Testis (tissue), 3 donors: Measurements from ENCODE around the gene FAM131A. TPM values are rescaled to one million over a fixed set of nuclear protein-coding genes. Genes with fewer than 3 reads are reported as not detected.

Source experiments
- DNase-seq: peaks from one replicate; pipeline ENCODE4 v3.0.0-alpha.2; 2019
- H3K27ac ChIP-seq, 2 donors: fragments of 200-600 bp; sonication (generic); one replicate each; pipeline ENCODE4 v1.5.1; 2019
- H3K27me3 ChIP-seq: fragments of 200-600 bp; sonication (generic); one replicate; pipeline ENCODE4 v1.5.1; 2019
- H3K36me3 ChIP-seq: fragments of 200-600 bp; sonication (generic); one replicate; pipeline ENCODE4 v1.5.1; 2017; ENCODE audit warnings: low read depth; ENCODE audit errors: missing control alignments
- H3K4me1 ChIP-seq: fragments of 200-600 bp; sonication (generic); one replicate; pipeline ENCODE4 v1.5.1; 2019
- H3K4me3 ChIP-seq, 2 donors: fragments of 200-600 bp; sonication (generic); one replicate each; pipeline ENCODE4 v1.5.1; 2017 to 2019
- H3K9me3 ChIP-seq: fragments of 200-600 bp; sonication (generic); one replicate; pipeline ENCODE4 v1.5.1; 2017
- CTCF ChIP-seq, 3 experiments: fragments of 450-650 bp in 2 of 3; fragments of 200-600 bp in 1 of 3; sonication (generic) in 1 of 3; IDR thresholded peaks; one replicate each; pipeline ENCODE4 v1.5.1; 2016 to 2019; ENCODE audit warnings: antibody characterized with exemption in 3 of 3, mild to moderate bottlenecking in 2 of 3, moderate library complexity in 1 of 3
- POLR2A ChIP-seq: fragments of 450-650 bp; IDR thresholded peaks from one replicate; pipeline ENCODE4 v1.6.1; 2017; ENCODE audit warnings: antibody characterized with exemption, mild to moderate bottlenecking, moderate library complexity
- WGBS, 2 donors: methylation state at CpG; one replicate each; pipeline ENCODE4 v1.1.5; 2018; 5-methylcytosine and 5-hydroxymethylcytosine counted together
- intact Hi-C: fragments of 100-400 bp; cut with DNase I; formaldehyde crosslinking; loops from one replicate; pipeline ENCODE4 v1.15.1; 2023; ENCODE audit warnings: low total_unique reads
- polyA plus RNA-seq: library from polyadenylated mRNA; stranded (reverse); fragments of 350-450 nt; fragmentation: Illumina TruSeq; extraction: RNeasy Lipid Tissue Mini Kit (QIAGEN cat#74804); gene quantifications from one replicate; pipeline ENCODE4 v1.2.3, GENCODE V29; 2014; ENCODE audit warnings: low read depth, low replicate concordance; ENCODE audit not compliant: insufficient read depth
- total RNA-seq, 2 donors: library from RNA; depleted of rRNA; stranded (reverse); fragments of >200 nt; gene quantifications; one replicate each; pipeline ENCODE4 v1.2.3, GENCODE V29; 2016

FAM131A gene
- total and polyA plus RNA-seq, 3 donors from 2014 or later: 28.1 to 77.2 (median 75.9) TPM

- Histone ChIP-seq H3K27me3 (no peaks in the 10 kb centered on the region), H3K36me3 (no peaks in the 10 kb centered on the region), H3K27ac (peak overlapping the region; percentile 94 to 98), H3K4me1 (peaks cover 35% of the 10 kb centered on the region), H3K4me3 (peak overlapping the region; percentile 82 to 85), H3K9me3 (no peaks in the 10 kb centered on the region)
- TF ChIP-seq CTCF (IDR thresholded peaks at IDR 0.05): no peak
- TF ChIP-seq POLR2A: no peak
- intact Hi-C loops: loop anchor here (10.0 kb wide), 1 partner anchor 50 kb away; the partner anchor contains the start of genes CLCN2 and POLR2H
- peak; percentile 81 for DNase-seq
- WGBS, 2 donors: 0% methylated on average over 66 of the region's 89 CpGs; no CpG with 5 or more reads in 1 of the 2 donors
These were observed 22.5 kb upstream of the FAM131A start for GRCh38 chr3:184314700-184315542.

- intact Hi-C loops: loop anchor here (10.0 kb wide), 1 partner anchor 49 kb away; the partner anchor contains the start of genes CLCN2 and POLR2H
- no peaks in the 10 kb centered on the region for H3K9me3 ChIP-seq
- peaks cover 41% of the 10 kb centered on the region for H3K4me1 ChIP-seq
- no peak for DNase-seq
- H3K27ac ChIP-seq: peak overlapping the region; percentile 94 to 98
- H3K36me3 ChIP-seq: no peaks in the 10 kb centered on the region
- H3K4me3 ChIP-seq: peak overlapping the region; percentile 82 to 85
- TF ChIP-seq POLR2A: no peak
- TF ChIP-seq CTCF (IDR thresholded peaks at IDR 0.05): no peak
- H3K27me3 ChIP-seq: no peaks in the 10 kb centered on the region
- WGBS, 2 donors: 2% methylated on average over 6 of the region's 6 CpGs; no CpG with 5 or more reads in 1 of the 2 donors
These were observed 21.9 kb upstream of the FAM131A start for GRCh38 chr3:184315543-184315867.

- Histone ChIP-seq H3K27me3 (no peaks in the 10 kb centered on the region), H3K4me1 (peaks cover 46% of the 10 kb centered on the region), H3K9me3 (no peaks in the 10 kb centered on the region), H3K27ac (peak overlapping the region; percentile 94 to 98), H3K4me3 (peak overlapping the region; percentile 82 to 85), H3K36me3 (no peaks in the 10 kb centered on the region)
- WGBS, 2 donors: 8 to 11% methylated on average over 16 of the region's 16 CpGs
- no peak for DNase-seq
- TF ChIP-seq CTCF (IDR thresholded peaks at IDR 0.05): no peak
- no peak for TF ChIP-seq POLR2A
- intact Hi-C loops: loop anchor here (10.0 kb wide), 1 partner anchor 49 kb away; the partner anchor contains the start of genes CLCN2 and POLR2H
These were observed 21.3 kb upstream of the FAM131A start for GRCh38 chr3:184315871-184316661.

DNA sequence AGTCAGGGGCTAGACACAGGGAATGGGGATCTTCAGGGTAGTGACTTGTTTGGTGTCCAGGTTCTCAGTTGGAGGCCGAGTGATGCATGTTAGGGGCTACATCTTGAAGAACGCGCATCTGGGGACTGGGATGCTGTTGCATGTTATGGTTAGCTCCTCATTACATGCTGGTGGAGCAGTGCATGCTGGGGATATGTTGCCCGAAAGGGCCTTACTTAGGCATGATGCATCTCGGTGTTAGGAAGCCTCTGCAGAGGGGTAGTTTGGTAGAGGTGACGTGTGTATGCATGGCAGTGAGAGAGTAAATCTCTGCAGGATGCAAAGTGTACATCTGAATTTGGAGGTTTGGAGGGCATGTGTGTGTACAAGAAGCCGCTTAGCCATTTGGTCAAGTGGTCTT is 20.6 kb upstream of the FAM131A start:
- WGBS, 2 donors: 74 to 83% methylated on average over 7 of the region's 7 CpGs
- no peak for DNase-seq
- no peaks in the 10 kb centered on the region for H3K9me3 ChIP-seq
- H3K36me3 ChIP-seq: no peaks in the 10 kb centered on the region
- no peak for TF ChIP-seq POLR2A
- TF ChIP-seq CTCF (IDR thresholded peaks at IDR 0.05): no peak
- peak overlapping the region; percentile 94 to 98 for H3K27ac ChIP-seq
- H3K4me3 ChIP-seq: no peak overlapping the region
- intact Hi-C loops: loop anchor here (10.0 kb wide), 1 partner anchor 48 kb away; the partner anchor contains the start of genes CLCN2 and POLR2H
- H3K4me1 ChIP-seq: peaks cover 51% of the 10 kb centered on the region
- no peaks in the 10 kb centered on the region for H3K27me3 ChIP-seq
